HG03442 (cell line): ENCODE measurements around the gene APOL3.
"Not testable (repeated sequence)": the region's sequence is repeated elsewhere in the genome, so short reads cannot be mapped to it uniquely, and the experiment has no call there.

ENCODE experiments used
- ATAC-seq: cut with Tn5 transposase; IDR thresholded peaks from one replicate; pipeline ENCODE4 v1.9.1; 2021; ENCODE audit warnings: mild to moderate bottlenecking, moderate library complexity; ENCODE audit not compliant: unreplicated experiment

APOL3 gene

DNA sequence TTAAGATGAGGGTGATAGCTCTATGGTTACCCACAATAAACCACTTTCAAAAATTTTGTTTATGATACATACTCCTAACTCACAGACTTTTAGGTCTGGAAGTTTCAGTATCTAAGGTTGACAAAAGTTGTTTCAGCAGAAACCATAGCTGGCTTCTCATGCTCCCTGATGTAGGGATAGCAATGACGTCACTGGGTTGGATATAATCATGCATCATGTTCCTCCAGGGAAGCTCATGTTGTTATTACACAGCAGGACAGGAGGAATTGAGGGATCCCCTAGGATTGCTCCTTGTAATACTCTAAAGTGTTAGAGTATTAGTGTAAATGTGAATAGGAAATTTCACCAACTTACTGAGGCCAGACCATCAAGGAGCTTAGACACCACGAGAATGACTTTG is 23.6 kb downstream of the APOL3 start:
- ATAC-seq = no peak

DNA sequence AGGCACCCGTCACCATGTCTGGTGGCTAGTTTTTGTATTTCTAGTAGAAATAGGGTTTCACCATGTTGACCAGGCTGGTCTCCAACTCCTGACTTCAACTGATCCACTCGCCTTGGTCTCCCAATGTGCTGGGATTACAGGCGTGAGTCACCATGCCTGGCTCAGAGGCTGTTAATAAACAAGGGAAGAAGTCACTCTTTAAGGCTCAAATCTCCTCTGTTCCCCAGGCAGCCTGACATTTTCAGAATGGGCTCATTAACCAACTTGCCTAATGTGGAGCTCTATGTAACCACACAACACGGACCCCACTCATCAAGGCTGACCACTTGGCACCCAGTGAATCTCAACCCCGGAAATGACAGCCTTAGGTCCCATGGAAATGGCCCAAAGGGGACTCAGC is 24.1 kb downstream of the APOL3 start:
- ATAC-seq = no peak

DNA sequence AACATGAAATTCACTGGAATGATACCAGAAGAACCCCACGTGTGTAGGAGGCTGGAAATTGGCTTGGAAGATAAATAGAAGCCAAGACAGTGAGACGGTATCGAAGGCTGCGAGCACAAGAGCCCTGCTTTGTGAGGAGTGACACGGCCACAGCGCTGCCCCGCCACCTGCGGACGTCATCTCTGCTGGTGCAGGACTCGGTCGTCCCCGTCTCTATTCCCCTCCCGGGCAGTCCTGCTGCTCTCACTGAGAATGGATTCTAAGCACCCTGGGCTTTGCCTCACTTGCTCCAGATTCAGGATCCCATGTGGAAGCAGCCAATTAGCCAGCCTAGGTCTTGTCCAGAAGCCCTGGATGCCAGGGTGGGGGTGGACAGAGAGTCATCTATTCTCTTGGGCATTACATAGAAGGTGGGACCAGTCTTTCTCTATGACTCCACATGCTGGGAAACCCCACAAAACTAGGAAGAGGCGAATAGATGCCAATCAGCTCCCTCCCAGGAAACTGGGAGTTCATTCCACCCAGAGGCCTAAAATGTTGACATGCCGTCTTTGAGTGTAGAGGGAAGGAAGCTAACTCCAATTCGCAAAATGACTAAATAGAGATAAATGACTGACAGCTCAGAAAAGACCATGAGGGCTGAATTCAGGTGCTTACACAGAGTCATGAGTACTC is 25.1 kb downstream of the APOL3 start:
- no peak for ATAC-seq

DNA sequence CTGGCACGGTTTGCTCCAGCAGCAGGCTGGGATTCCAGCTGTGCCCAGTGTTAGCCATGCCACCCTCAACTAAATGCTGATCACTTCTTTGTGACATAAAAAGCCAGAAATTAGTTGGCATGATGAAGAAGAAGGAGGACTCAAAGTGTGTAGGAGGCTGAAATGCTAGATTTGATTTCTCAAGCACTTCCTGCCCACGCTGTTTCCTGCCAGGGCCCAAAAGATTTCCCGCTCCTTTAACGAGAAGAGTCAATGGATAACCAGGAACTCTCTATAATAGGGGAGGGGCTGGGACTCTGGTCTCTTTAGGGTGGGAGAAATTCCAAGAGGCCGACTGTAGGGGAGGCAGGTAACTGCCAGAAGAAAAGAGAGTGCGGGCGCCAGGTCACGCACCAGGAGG is 26.4 kb downstream of the APOL3 start:
- no peak for ATAC-seq

DNA sequence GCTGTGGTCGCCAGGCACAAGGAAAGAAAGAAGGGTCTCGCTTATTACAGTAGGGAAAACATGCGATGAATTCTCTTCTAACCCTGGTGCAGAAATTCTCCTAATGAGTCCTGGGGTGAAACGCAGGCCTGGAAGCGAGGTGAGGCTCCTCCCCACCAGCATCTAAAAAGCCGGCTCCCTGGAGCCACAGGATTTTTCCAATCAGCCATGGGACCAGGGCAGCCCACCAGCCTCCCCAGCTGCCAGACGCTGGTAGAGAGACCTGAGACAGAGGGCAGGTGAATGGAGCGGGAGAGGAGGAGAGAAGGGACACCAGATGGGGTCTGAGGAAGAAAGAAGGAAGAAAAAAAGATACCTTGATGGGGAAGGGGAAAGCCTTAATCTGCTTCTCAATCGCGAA is 28.6 kb downstream of the APOL3 start:
- ATAC-seq = no peak

DNA sequence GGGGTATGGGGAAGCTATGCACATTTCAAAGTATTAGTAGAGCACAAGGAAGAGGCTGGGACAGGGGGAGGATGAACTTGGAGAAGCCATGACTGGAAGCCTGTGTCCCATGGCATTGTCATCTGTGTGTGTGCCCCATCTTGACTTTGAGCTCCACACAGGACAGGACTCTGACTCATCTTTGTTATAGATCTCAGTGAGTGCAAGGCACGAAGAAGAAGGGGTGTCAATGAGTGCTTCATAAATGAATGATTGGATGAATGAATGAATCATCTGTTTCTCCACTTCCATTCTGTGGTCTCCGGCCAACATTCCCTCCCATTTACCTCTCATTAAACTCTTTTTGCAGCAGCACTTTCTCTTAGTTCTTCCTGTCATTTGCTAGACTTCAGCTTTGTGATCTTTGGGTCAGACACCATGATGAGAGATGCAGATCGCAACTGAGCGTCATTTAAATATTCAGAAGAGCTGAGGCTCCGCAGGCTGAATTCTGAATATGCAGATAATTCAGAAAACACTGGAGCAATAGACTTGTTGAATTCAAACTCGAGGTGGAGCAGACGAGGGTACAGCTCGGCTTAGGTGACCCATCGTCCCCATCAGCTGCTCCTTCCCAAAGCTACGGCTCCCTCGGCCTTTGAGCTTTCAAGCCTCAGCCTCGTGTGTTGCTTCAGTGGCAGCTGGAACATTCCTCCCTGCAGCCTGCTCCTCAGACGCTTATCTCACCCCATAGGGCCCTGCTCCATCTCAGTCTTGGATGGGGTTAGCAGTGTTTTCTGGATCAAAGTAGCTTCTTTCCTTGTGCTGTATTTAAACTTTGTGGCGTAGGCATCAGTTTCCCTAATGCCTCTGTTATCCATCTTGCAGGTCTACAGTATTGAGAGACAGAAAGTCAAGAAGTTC is 30.8 kb downstream of the APOL3 start:
- ATAC-seq = no peak

DNA sequence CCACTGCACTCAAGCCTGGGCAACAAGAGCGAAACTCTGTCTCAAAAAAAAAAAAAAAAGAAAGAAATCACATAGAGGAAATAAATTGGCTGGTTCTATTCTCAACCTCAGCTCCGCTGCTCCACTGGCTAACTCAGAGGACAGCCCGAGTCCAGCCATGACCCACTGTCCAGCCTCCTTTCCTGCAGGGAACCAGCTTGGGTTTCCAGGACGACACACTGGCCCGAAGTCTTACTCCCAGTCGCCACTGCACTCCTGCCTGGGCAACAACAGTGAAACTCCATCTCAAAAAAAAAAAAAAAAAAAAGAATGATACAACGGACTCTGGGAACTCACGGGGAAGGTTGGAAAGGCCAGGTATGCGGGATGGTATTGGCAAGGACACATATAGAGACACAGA is 31.5 kb downstream of the APOL3 start:
- ATAC-seq = no peak

DNA sequence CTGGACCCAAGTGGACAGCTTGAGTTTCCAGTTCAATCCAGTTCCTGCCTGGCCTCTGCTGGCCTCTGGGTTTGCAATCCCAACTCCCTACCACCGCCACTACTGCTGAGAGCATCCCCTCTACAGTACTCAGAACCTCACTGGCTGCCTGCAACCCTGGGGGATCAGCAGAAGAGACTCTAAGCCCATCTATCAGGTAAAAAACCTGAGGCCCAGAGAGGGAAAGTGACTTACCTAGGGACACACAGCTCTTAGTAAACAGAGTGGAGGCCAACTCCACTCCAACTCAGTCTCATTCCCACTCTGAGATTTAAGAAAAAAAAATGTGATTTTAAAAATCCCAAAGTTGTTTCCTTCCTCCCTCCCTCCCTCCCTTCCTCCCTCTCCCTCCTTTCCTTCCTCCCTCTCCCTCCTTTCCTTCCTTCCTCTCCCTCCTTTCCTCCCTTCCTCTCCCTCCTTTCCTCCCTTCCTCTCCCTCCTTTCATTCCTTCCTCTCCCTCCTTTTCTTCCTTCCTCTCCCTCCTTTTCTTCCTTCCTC is 34.5 kb downstream of the APOL3 start:
- ATAC-seq = no peak

DNA sequence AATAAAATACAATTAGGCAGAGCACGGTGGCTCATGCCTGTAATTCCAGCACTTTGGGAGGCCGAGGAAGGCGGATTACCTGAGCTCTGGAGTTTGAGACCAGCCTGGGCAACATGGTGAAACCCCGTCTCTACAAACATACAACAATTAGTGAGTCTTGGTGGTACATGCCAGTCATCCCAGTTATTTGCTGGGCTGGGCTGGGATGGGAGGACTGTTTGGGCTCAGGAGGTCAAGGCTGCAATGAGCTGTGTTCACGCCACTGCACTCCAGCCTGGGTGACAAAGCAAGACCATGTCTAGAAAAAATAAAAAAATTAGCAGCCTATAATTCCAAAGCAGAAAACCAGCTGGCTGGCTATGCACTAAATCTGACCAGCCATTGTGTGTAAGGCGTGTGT is 35.1 kb downstream of the APOL3 start:
- ATAC-seq = no peak

DNA sequence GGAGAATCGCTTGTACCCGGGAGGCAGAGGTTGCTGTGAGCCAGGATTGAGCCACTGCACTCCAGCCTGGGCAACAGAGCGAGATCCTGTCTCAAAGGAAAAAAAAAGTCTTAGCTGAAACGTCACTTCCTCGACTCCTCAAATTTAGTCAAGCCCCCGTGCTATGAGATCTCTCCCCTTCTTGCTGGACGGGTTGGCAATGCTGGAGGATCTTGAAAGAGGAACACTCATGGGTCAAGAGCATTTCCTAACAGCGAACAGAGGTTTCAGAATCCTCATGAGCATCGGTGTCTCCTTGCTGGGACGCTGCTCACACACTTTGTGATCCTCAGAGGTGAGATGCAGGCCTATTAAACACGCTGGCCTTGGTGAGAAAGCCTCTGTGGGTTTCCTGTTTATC is 35.9 kb downstream of the APOL3 start:
- no peak for ATAC-seq

DNA sequence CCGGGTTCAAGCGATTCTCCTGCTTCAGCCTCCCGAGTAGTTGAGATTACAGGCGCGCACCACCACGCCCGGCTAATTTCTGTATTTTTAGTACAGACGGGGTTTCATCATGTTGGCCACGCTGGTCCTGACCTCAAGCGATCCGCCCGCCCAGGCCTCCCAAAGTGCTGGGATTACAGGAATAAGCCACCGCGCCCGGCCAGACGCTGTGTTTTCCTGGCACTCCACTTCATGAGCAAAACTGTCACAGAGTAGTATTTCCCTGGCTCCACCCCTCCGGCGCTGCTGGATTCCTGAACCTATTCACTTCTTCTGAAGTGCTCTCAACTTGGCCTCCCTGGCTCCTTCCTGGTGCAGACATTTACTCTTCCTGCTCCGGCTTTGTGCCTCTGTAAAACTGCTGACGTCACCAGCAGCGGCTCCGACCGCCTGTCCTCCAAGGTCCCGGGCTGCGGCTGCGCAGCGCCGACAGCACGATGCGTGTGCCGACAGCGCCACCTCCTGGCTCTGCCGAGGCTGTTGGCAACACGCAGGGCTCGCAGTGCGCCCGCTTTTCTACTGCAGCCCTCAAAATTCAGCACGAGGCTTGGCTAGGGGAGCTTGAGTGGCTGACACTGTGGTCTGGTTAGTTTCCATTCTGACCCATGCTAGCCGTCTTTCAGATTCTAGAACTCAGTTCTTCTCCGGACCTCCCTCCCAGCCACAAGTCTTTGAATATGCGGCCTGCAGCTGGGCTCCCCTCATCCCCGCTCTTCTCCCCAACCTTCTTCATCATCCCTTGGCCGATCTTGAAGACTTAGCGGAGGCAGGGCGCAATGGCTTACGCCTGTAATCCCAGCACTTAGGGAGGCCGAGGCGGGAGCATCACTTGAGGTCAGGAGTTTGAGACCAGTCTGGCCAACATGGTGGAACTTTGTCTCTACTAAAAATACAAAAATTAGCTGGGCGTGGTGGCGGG is 36.6 kb downstream of the APOL3 start:
- ATAC-seq = peak; percentile 68

DNA sequence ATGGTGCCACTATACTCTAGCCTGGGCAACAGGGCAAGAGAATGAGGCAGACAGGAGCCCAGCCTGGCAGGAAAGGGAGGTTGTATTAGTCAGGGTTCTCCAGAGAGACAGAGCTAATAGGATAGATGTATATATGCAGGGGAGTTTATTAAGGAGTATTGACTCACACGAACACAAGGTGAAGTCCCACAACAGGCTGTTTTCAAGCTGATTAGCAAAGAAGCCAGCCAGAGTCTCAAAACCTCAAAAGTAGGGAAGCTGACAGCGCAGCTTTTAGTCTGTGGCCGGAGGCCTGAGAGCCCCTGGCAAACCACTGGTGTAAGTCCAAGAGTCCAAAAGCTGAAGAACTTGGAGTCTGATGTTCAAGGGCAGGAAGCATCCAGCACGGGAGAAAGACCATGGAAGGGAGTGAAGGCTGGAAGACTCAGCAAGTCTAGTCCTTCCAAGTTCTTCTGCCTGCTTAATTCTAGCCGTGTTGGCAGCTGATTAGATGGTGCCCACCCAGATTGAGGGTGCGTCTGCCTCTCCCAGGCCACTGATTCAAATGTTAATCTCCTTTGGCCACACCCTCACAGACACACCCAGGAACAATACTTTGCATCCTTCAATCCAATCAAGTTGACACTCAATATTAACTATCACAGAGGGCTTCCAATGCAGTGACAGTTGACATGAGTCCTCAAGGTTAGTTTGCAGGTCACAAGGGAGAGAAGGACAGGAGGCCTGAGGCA is 39.8 kb downstream of the APOL3 start:
- not testable (repeated sequence) for ATAC-seq

DNA sequence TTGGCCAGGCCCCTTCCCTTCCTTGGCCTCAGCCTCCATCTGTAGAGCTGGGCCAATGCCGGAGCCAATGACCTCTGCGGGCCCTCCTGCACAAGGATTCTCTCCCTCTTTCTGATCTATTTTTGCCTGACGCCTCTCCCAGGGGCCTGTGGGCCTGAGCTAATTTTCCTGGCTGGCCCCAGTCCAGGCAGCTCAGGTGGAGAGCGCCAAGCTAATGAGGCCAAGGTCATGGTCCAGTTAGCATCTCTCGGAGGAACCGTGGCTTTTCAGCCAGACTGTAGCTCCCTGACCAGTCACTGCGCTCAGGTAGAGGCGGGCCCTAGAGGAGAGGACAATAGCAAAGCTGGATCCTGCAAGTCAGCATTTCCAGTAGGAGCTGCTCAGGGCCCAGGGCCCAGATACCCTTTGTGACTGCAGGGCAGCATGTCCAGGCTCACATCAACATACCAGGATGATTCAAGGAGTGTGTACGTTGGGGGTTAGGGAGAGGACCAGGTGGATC is 43.5 kb downstream of the APOL3 start:
- ATAC-seq = no peak

DNA sequence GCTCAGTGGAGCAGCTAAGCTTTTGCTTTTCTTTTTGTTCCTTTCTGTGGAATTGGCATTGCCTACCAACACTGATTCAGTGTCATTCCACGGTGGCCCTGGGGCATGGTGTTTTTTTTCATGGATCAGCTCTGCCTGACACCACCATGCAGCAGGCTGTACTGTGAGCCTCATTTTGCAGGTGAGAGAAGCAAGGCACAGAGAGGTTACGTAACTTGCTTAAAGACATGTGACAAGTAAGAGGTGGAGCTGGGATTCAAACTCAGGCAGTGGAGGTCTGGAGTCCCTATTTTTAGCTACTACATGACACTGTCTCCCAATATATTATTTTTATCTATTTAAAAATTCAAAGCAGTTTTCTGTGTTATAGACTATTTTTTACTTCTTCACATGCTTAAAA is 44.4 kb downstream of the APOL3 start:
- no peak for ATAC-seq

DNA sequence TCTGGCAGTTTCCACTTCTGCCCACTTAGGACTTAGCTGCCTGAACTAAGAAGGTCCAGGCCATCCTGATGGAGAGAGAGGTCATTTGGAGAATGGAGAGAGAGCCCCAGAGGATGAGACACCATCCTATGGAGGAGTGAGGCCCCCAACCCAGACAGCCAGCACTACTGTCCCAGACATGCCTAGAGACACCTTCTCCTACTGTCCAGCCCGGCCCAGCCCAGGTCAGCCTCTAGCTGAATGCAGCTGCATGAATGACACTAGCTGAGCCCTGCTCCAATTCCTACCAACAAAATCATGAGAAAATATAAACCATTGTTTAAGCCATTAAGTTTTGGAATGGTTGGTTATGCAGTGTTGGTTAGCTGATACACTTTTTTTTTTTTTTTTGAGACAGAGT is 47.4 kb downstream of the APOL3 start:
- no peak for ATAC-seq

DNA sequence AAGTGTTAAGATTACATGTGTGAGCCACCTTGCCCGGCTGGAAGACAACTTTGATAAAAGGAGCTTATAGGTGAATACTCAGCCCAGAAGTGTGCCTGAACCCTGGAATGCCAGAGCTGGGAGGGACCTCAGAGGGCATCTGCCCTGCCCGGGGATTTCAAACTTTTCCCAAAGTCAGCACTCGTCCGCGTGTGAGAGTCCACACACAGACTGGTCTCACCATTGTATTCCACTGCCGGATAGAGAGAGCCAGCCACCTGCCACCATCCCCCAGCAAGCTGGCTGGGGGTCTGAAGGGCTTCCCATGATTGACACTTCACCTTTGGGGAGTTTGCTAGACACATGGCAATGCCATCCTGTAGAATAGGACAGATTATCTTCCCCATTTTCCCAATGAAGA is 49.2 kb downstream of the APOL3 start:
- ATAC-seq = no peak

DNA sequence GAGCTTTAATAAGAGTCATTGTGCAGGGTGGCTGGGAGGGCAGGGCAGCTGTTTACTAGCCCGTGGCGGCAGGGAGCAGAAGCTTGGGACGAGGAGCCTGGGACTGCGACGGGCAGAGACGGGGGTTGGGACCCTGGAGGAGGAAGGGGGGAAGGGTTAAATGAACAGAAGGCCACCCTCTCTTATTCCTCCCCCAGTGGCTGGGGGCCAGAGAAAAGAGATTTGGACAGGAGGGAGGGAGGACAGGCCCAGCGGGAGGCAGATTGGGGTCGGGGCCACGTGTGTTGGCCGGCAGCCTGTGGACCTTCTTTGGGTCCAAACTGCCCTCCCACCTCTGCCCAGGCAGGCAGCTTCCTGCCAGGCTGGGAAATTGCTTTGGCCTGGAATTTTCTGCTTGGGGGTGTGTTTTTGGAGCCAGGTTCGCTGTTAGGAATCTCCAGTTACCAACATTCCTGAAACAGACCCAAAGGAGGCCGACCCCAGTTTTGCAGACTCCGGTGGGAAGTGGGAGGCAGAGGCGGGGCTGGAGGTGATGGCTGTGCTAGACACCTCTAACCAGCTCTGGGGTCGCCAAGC is 50.2 kb downstream of the APOL3 start:
- no peak for ATAC-seq

DNA sequence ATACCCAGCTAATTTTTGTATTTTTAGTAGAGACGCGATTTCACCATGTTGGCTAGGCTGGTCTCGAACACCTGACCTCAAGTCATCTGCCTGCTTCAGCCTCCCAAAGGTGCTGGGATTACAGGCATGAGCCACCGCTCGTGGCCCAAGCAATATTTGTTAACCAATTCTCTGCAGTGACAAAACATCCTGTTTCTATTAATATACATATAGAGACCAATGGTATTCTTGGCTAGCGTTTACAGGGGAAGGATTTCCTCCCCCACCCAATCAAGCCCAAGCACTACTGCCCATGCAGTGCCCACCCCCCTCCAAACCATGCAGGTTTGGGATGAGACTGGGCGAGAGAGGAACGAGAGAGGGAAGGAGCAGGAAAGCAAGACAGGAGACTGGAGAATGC is 53.1 kb downstream of the APOL3 start:
- ATAC-seq = no peak

DNA sequence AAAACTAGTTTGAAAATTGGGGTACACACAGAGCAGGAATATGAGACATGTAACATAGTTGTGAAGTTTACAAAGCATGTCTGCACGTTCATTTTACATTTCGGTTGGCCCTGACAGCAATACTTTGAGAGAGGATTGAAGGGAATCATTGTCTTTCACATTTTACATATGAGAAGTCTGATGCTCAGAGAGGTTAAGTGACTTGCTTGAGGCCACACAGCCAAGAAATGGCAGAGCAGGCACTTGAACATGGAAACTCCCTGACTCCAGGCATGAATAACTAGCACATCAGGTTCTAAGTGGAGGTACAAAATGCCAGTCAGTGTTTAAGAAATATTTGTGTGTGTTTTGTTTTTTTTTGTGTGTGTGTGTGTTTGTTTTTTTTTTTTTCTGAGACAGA is 53.6 kb downstream of the APOL3 start:
- ATAC-seq = no peak

DNA sequence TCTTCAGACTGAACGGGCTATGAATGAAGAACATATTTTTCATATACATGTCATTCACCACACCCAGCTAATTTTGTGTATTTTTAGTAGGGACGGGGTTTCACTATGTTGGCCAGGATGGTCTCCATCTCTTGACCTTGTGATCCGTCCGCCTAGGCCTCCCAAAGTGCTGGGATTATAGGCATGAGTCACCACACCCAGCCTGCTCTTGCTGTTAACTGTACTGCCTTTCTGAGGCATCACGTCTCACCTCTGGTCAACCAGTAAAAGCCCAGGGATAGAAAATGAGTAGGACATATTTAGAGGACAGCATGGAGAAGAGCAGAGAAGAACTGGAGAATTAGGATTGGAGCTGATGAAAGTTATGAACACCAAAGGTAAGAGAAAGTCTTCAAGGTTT is 55.6 kb downstream of the APOL3 start:
- no peak for ATAC-seq
